ENCODE measurements around the gene SC5D. TPM values are rescaled to one million over a fixed set of nuclear protein-coding genes. Genes with fewer than 3 reads are reported as not detected.

The SC5D gene
- total RNA-seq, 1 experiment from 2014 or later, result 82.5 TPM

- DNase-seq (ENCODE audit: low spot score), result no peak
- BruUV-seq (replicated peaks), result no TSS peak
- Histone ChIP-seq H3K9me3 (ENCODE audit: low read depth, low read length, poor library complexity, severe bottlenecking) (no peaks in the 10 kb centered on the region), H3K4me3 (ENCODE audit: low read depth, low read length, poor library complexity, severe bottlenecking) (no peak overlapping the region), H3K36me3 (ENCODE audit: insufficient read depth, low read length, poor library complexity, severe bottlenecking) (no peaks in the 10 kb centered on the region), H3K27me3 (replicated peaks; ENCODE audit: insufficient read depth, low read depth, low read length, poor library complexity) (peaks cover 42% of the 10 kb centered on the region), H3K4me1 (ENCODE audit: insufficient read depth, low read length, poor library complexity, severe bottlenecking) (no peaks in the 10 kb centered on the region), H3K27ac (ENCODE audit: low read depth, low read length, poor library complexity, severe bottlenecking) (no peak overlapping the region)
- TF ChIP-seq CTCF (conservative IDR thresholded peaks at IDR 0.05; ENCODE audit: low read depth, low read length), result no peak
- TF ChIP-seq EZH2 (IDR thresholded peaks at IDR 0.05; ENCODE audit: borderline replicate concordance, low read depth, low read length, poor library complexity, severe bottlenecking), result no peak
- intact Hi-C loops (cut with micrococcal nuclease; ENCODE audit: unreplicated experiment), result no loop called here
- ChIA-PET CTCF (interaction anchor here (1.0 to 1.1 kb wide), 2 partner anchors 14 to 254 kb away, joined by 3 read pairs; no protein-coding TSS in a partner anchor), POLR2A (ENCODE audit: low non-redundant PET) (no interaction called here)
These were observed 44.5 kb downstream of the SC5D start for GRCh38 chr11:121337078-121337477.

- no peak for TF ChIP-seq EZH2 (IDR thresholded peaks at IDR 0.05; ENCODE audit: borderline replicate concordance, low read depth, low read length, poor library complexity, severe bottlenecking)
- TF ChIP-seq CTCF (conservative IDR thresholded peaks at IDR 0.05; ENCODE audit: low read depth, low read length), result no peak
- Histone ChIP-seq H3K4me1 (ENCODE audit: insufficient read depth, low read length, poor library complexity, severe bottlenecking) (no peaks in the 10 kb centered on the region), H3K4me3 (ENCODE audit: low read depth, low read length, poor library complexity, severe bottlenecking) (no peak overlapping the region), H3K36me3 (ENCODE audit: insufficient read depth, low read length, poor library complexity, severe bottlenecking) (no peaks in the 10 kb centered on the region), H3K9me3 (ENCODE audit: low read depth, low read length, poor library complexity, severe bottlenecking) (no peaks in the 10 kb centered on the region), H3K27me3 (replicated peaks; ENCODE audit: insufficient read depth, low read depth, low read length, poor library complexity) (peaks cover 41% of the 10 kb centered on the region), H3K27ac (ENCODE audit: low read depth, low read length, poor library complexity, severe bottlenecking) (no peak overlapping the region)
- intact Hi-C loops (cut with micrococcal nuclease; ENCODE audit: unreplicated experiment), result no loop called here
- BruUV-seq (replicated peaks), result no TSS peak
- CTCF ChIA-PET, result no interaction called here
- POLR2A ChIA-PET (ENCODE audit: low non-redundant PET), result no interaction called here
- no peak for DNase-seq (ENCODE audit: low spot score)
These were observed 45.2 kb downstream of the SC5D start for GRCh38 chr11:121337740-121338272.

GRCh38 chr11:121338536-121338935 lies 46.0 kb downstream of the SC5D start:
- H3K4me1 ChIP-seq (ENCODE audit: insufficient read depth, low read length, poor library complexity, severe bottlenecking), result no peaks in the 10 kb centered on the region
- H3K9me3 ChIP-seq (ENCODE audit: low read depth, low read length, poor library complexity, severe bottlenecking), result no peaks in the 10 kb centered on the region
- BruUV-seq (replicated peaks), result no TSS peak
- no peak for TF ChIP-seq CTCF (conservative IDR thresholded peaks at IDR 0.05; ENCODE audit: low read depth, low read length)
- no peak overlapping the region for H3K27ac ChIP-seq (ENCODE audit: low read depth, low read length, poor library complexity, severe bottlenecking)
- CTCF ChIA-PET, result no interaction called here
- POLR2A ChIA-PET (ENCODE audit: low non-redundant PET), result no interaction called here
- H3K27me3 ChIP-seq (replicated peaks; ENCODE audit: insufficient read depth, low read depth, low read length, poor library complexity), result peaks cover 36% of the 10 kb centered on the region
- no peak overlapping the region for H3K4me3 ChIP-seq (ENCODE audit: low read depth, low read length, poor library complexity, severe bottlenecking)
- no peak for DNase-seq (ENCODE audit: low spot score)
- no peaks in the 10 kb centered on the region for H3K36me3 ChIP-seq (ENCODE audit: insufficient read depth, low read length, poor library complexity, severe bottlenecking)
- intact Hi-C loops (cut with micrococcal nuclease; ENCODE audit: unreplicated experiment), result no loop called here

Measured in A673 (cell line).